GM12878 (cell line): ENCODE measurements around the gene FARSB. TPM values are rescaled to one million over a fixed set of nuclear protein-coding genes. Genes with fewer than 3 reads are reported as not detected.
A peak's percentile ranks its signal among the peaks of the same experiment; 100 is the strongest.

Source experiments
- ATAC-seq: fragments of 200-7000 bp; cut with Tn5 transposase; 3 replicates; pipeline ENCODE4 v1.9.1; 2020; ENCODE audit warnings: mild to moderate bottlenecking, moderate library complexity
- BruUV-seq: library from RNA; stranded (reverse); fragments of 400-500 nt; replicated peaks from 2 replicates; lab custom pipeline; 2021; lab: Mats Ljungman, UMichigan
- CTCF ChIA-PET: fragments of 300-600 bp; sonication (Branson Sonifier 250); formaldehyde crosslinking; extraction: SDS; loops from one replicate; lab custom pipeline; 2021; ENCODE audit warnings: inconsistent platforms; lab: Yijun Ruan, JAX
- POLR2A ChIA-PET: fragments of 350-600 bp; formaldehyde crosslinking; extraction: SDS; loops from one replicate; lab custom pipeline; 2021; ENCODE audit warnings: inconsistent platforms; lab: Charles Lee
- RAD21 ChIA-PET: fragments of 300-600 bp; sonication (Branson Sonifier 250); formaldehyde crosslinking; loops from one replicate; lab custom pipeline; 2023; ENCODE audit warnings: antibody characterized with exemption; ENCODE audit not compliant: unreplicated experiment; lab: Charles Lee
- SMC1A ChIA-PET: fragments of 300-600 bp; sonication (Branson Sonifier 250); formaldehyde crosslinking; loops from one replicate; lab custom pipeline; 2023; ENCODE audit not compliant: unreplicated experiment, uncharacterized antibody; lab: Charles Lee
- DNase-seq: peaks from one replicate; pipeline ENCODE4 v3.0.0-alpha.2; 2011; ENCODE audit warnings: low read depth, low spot score
- FAIRE-seq: peaks from 3 replicates; lab custom pipeline; 2011; peaks lifted over from hg19 to GRCh38; lab: Jason Lieb, UNC
- H2AFZ ChIP-seq: 2 replicates; pipeline ENCODE4 v1.6.0; 2011; ENCODE audit warnings: low read depth, low read length, control low read depth; ENCODE audit not compliant: control insufficient read depth
- H3K27ac ChIP-seq: 2 replicates; pipeline ENCODE4 v1.5.1; 2011; ENCODE audit warnings: control low read depth; ENCODE audit not compliant: control insufficient read depth, insufficient read depth
- H3K27me3 ChIP-seq, 2 experiments: replicated peaks in 1 of 2; 2 replicates each; pipeline versions ENCODE4 v1.6.0 to v1.6.1; 2011; ENCODE audit warnings: low read length in 1 of 2; ENCODE audit not compliant: control insufficient read depth in 2 of 2, insufficient read depth in 2 of 2
- H3K36me3 ChIP-seq, 2 experiments: 2 replicates each; pipeline ENCODE4 v1.5.1; 2011; ENCODE audit warnings: low read length in 1 of 2; ENCODE audit not compliant: control insufficient read depth in 2 of 2, insufficient read depth in 2 of 2
- H3K4me1 ChIP-seq: 2 replicates; pipeline ENCODE4 v1.6.1; 2011; ENCODE audit warnings: mild to moderate bottlenecking, low read length, moderate library complexity, mixed read lengths; ENCODE audit not compliant: control insufficient read depth, insufficient read depth
- H3K4me2 ChIP-seq: 2 replicates; pipeline ENCODE4 v1.6.0; 2011; ENCODE audit warnings: control low read depth; ENCODE audit not compliant: control insufficient read depth, insufficient read depth
- H3K4me3 ChIP-seq: fragments of 200-600 bp; sonication (generic); 2 replicates; pipeline ENCODE4 v1.5.1; 2016
- H3K79me2 ChIP-seq: 2 replicates; pipeline ENCODE4 v1.6.0; 2011; ENCODE audit warnings: low read length; ENCODE audit not compliant: control insufficient read depth, insufficient read depth
- H3K9ac ChIP-seq: 2 replicates; pipeline ENCODE4 v1.8.0; 2011; ENCODE audit warnings: low read length, control low read depth, mixed read lengths; ENCODE audit not compliant: control insufficient read depth, insufficient read depth
- H3K9me3 ChIP-seq: replicated peaks from 3 replicates; pipeline ENCODE4 v1.5.1; 2011; ENCODE audit warnings: mild to moderate bottlenecking, low read length; ENCODE audit not compliant: control insufficient read depth, insufficient read depth
- H4K20me1 ChIP-seq: 2 replicates; pipeline ENCODE4 v1.6.0; 2011; ENCODE audit not compliant: control insufficient read depth, insufficient read depth
- BCL11A ChIP-seq: IDR thresholded peaks from 2 replicates; pipeline ENCODE4 v1.6.1; 2011; ENCODE audit warnings: low read depth, low read length
- ETV6 ChIP-seq, 2 experiments: fragments of 450-650 bp in 1 of 2; IDR thresholded peaks in 1 of 2; conservative IDR thresholded peaks in 1 of 2; 2 replicates each; pipeline ENCODE4 v1.6.1; 2014; ENCODE audit warnings: antibody characterized with exemption in 1 of 2, borderline replicate concordance in 1 of 2, low read depth in 1 of 2, mild to moderate bottlenecking in 1 of 2, moderate library complexity in 1 of 2
- FOXM1 ChIP-seq: IDR thresholded peaks from 2 replicates; pipeline ENCODE4 v1.6.1; 2012; ENCODE audit warnings: low read depth, mild to moderate bottlenecking, inconsistent platforms, low read length, moderate library complexity
- IKZF1 ChIP-seq: fragments of 450-650 bp; conservative IDR thresholded peaks from 2 replicates; pipeline ENCODE4 v1.6.1; 2017; ENCODE audit warnings: antibody characterized with exemption, mild to moderate bottlenecking
- JUND ChIP-seq: IDR thresholded peaks from 2 replicates; pipeline ENCODE4 v1.6.1; 2012; ENCODE audit warnings: low read depth, mild to moderate bottlenecking, low read length, improper control_type of control experiment, moderate library complexity
- NFIC ChIP-seq: IDR thresholded peaks from 2 replicates; pipeline ENCODE4 v1.6.1; 2012; ENCODE audit warnings: low read depth, mild to moderate bottlenecking, inconsistent platforms, low read length, moderate library complexity
- RELA ChIP-seq: fragments of 450-650 bp; IDR thresholded peaks from 2 replicates; pipeline ENCODE4 v1.8.0; 2014; ENCODE audit warnings: borderline replicate concordance; ENCODE audit not compliant: partially characterized antibody
- RFX5 ChIP-seq: IDR thresholded peaks from 2 replicates; pipeline ENCODE4 v1.6.1; 2011; ENCODE audit warnings: low read depth, low read length, improper control_type of control experiment
- SMAD5 ChIP-seq: IDR thresholded peaks from 2 replicates; pipeline ENCODE4 v1.6.1; 2016; ENCODE audit warnings: antibody characterized with exemption, low read depth
- SMC3 ChIP-seq: IDR thresholded peaks from 2 replicates; pipeline ENCODE4 v1.6.1; 2011; ENCODE audit warnings: low read length, improper control_type of control experiment, borderline replicate concordance
- STAT1 ChIP-seq: fragments of 450-650 bp; conservative IDR thresholded peaks from 2 replicates; pipeline ENCODE4 v1.6.1; 2014; ENCODE audit warnings: antibody characterized with exemption, mild to moderate bottlenecking
- STAT3 ChIP-seq: IDR thresholded peaks from 2 replicates; pipeline ENCODE4 v1.6.1; 2011; ENCODE audit warnings: low read depth, low read length, improper control_type of control experiment
- TCF12 ChIP-seq: IDR thresholded peaks from 2 replicates; pipeline ENCODE4 v1.6.1; 2011; ENCODE audit warnings: low read depth, mild to moderate bottlenecking, low read length
- ZSCAN29 ChIP-seq: fragments of 450-650 bp; IDR thresholded peaks from 2 replicates; pipeline ENCODE4 v1.6.1; 2017; ENCODE audit warnings: mild to moderate bottlenecking, moderate library complexity
- ZZZ3 ChIP-seq: IDR thresholded peaks from 2 replicates; pipeline ENCODE4 v1.6.1; 2011; ENCODE audit warnings: low read depth; ENCODE audit not compliant: control insufficient read depth, insufficient read length
- WGBS: methylation state at CpG from one replicate; pipeline ENCODE4 v1.1.6; 2016; ENCODE audit warnings: low lambda C conversion rate; ENCODE audit not compliant: insufficient replicate concordance, insufficient coverage; ENCODE audit errors: missing lambda C conversion rate; 5-methylcytosine and 5-hydroxymethylcytosine counted together
- in situ Hi-C: fragments of 300-500 bp; cut with MboI; formaldehyde crosslinking; loops from 9 replicates; pipeline ENCODE4 v1.14.3; 2018; ENCODE audit warnings: mixed read lengths
- intact Hi-C: fragments of 100-400 bp; cut with micrococcal nuclease; formaldehyde crosslinking; loops from one replicate; pipeline ENCODE4 v1.14.2; 2022; ENCODE audit not compliant: unreplicated experiment
- polyA plus RNA-seq, 11 experiments: library from polyadenylated mRNA; depleted of rRNA in 4 of 11; unstranded in 6 of 11; stranded (reverse) in 5 of 11; fragments of >200 nt; fragmentation: Nextera tagmentation in 4 of 11; fragmentation: Illumina TruSeq in 1 of 11; extraction: Ambion mirVana in 4 of 11; extraction: Trizol in 1 of 11; gene quantifications; 1 replicate in 1 of 11; 2 replicates in 10 of 11; pipeline versions ENCODE4 v1.2.1 to v1.2.3, GENCODE V29; 2011 to 2016; ENCODE audit warnings: inconsistent platforms in 2 of 11, missing spikeins in 2 of 11, low read depth in 1 of 11
- total RNA-seq, 4 experiments: library from RNA; depleted of rRNA in 3 of 4; stranded (reverse); fragments of >200 nt in 3 of 4; fragmentation: Illumina TruSeq in 1 of 4; extraction: Trizol in 1 of 4; gene quantifications; 2 replicates each; pipeline versions ENCODE4 v1.2.1 to v1.2.3, GENCODE V29; 2013 to 2021
- TF ChIP-seq, protein P1 (sequence below): fragments of 450-650 bp; IDR thresholded peaks from 2 replicates; pipeline ENCODE4 v1.6.1; 2017; ENCODE audit warnings: antibody characterized with exemption, mild to moderate bottlenecking, moderate library complexity
- TF ChIP-seq, protein P2 (sequence below): IDR thresholded peaks from 2 replicates; pipeline ENCODE4 v1.6.1; 2012; ENCODE audit warnings: low read depth, low read length, improper control_type of control experiment
- TF ChIP-seq, protein P3 (sequence below): fragments of 150-350 bp; IDR thresholded peaks from 2 replicates; pipeline ENCODE4 v1.6.1; 2016; ENCODE audit warnings: low read depth, low read length

The FARSB gene
- total and polyA plus RNA-seq, 10 of the 15 experiments (the other 5 are each of a cell fraction or from before 2014, with no cell fraction given): 32.4 to 127 (median 73.8) TPM

DNA sequence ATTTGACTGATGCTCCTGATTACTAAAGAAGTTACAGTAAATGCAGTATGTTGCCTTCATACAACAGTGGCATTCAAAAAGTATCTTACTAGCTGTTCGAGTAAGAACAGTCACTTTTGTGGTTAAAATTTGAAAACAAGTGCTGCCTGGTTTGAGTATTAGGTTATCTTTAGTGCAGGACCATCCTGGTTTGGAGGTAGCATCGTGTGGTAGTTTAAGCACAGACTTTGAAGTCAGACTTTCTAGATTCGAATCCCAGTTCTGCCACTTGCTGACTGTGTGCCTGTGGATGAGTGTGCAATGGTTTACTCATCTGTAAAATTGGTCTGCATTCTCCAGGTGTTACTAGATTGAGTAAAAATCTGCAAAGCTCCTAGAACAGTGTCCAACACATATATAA lies 134.8 kb downstream of the FARSB start:
- in situ Hi-C loops (no loop called here), intact Hi-C loops (no loop called here)
- ChIA-PET RAD21 (no interaction called here), SMC1A (no interaction called here), CTCF (no interaction called here), POLR2A (no interaction called here)
- no peaks in the 10 kb centered on the region for H4K20me1 ChIP-seq
- no peak overlapping the region for H2AFZ ChIP-seq
- DNase-seq (peak; percentile 28), ATAC-seq (peak; percentile 70), FAIRE-seq (peak; percentile 79)
- no peaks in the 10 kb centered on the region for H3K27me3 ChIP-seq
- no peak overlapping the region for H3K9ac ChIP-seq
- no peaks in the 10 kb centered on the region for H3K79me2 ChIP-seq
- 1% methylated on average over 3 of the region's 3 CpGs for WGBS
- H3K36me3 ChIP-seq: peaks cover 5 to 21% of the 10 kb centered on the region in 2 experiments
- peak overlapping the region; percentile 12; the same call in 1 of the 2 replicates for H3K27ac ChIP-seq
- peaks cover 8% of the 10 kb centered on the region for H3K4me1 ChIP-seq
- no TSS peak for BruUV-seq
- no peak overlapping the region for H3K4me2 ChIP-seq
- peaks cover under 1% of the 10 kb centered on the region; the same call in 1 of the 3 replicates for H3K9me3 ChIP-seq
- no peak overlapping the region for H3K4me3 ChIP-seq
- TF ChIP-seq SMC3 (no peak), RFX5 (no peak), ETV6 (conservative IDR thresholded peaks at IDR 0.05 in 1 of 2, IDR thresholded peaks at IDR 0.05 in 1 of 2; ENCODE audit: borderline replicate concordance in 1 of 2, low read depth in 1 of 2) (0 out of 4 replicates have a peak, but pooled peaks of 1 of the 2 experiments have one; percentile 20), STAT3 (no peak), IKZF1 (no peak), RELA (no peak), STAT1 (no peak), NFIC (peak; percentile 69; the same call in 1 of the 2 replicates), ZSCAN29 (no peak), JUND (no peak), FOXM1 (0 out of 2 replicates have a peak, but pooled peaks have one; percentile 28), ZZZ3 (no peak), SMAD5 (no peak), BCL11A (0 out of 2 replicates have a peak, but pooled peaks have one; percentile 12), TCF12 (no peak)
- TF ChIP-seq, protein P1, sequence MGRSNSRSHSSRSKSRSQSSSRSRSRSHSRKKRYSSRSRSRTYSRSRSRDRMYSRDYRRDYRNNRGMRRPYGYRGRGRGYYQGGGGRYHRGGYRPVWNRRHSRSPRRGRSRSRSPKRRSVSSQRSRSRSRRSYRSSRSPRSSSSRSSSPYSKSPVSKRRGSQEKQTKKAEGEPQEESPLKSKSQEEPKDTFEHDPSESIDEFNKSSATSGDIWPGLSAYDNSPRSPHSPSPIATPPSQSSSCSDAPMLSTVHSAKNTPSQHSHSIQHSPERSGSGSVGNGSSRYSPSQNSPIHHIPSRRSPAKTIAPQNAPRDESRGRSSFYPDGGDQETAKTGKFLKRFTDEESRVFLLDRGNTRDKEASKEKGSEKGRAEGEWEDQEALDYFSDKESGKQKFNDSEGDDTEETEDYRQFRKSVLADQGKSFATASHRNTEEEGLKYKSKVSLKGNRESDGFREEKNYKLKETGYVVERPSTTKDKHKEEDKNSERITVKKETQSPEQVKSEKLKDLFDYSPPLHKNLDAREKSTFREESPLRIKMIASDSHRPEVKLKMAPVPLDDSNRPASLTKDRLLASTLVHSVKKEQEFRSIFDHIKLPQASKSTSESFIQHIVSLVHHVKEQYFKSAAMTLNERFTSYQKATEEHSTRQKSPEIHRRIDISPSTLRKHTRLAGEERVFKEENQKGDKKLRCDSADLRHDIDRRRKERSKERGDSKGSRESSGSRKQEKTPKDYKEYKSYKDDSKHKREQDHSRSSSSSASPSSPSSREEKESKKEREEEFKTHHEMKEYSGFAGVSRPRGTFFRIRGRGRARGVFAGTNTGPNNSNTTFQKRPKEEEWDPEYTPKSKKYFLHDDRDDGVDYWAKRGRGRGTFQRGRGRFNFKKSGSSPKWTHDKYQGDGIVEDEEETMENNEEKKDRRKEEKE: no peak
- TF ChIP-seq, protein P2, sequence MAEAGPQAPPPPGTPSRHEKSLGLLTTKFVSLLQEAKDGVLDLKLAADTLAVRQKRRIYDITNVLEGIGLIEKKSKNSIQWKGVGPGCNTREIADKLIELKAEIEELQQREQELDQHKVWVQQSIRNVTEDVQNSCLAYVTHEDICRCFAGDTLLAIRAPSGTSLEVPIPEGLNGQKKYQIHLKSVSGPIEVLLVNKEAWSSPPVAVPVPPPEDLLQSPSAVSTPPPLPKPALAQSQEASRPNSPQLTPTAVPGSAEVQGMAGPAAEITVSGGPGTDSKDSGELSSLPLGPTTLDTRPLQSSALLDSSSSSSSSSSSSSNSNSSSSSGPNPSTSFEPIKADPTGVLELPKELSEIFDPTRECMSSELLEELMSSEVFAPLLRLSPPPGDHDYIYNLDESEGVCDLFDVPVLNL: no peak
- TF ChIP-seq, protein P3, sequence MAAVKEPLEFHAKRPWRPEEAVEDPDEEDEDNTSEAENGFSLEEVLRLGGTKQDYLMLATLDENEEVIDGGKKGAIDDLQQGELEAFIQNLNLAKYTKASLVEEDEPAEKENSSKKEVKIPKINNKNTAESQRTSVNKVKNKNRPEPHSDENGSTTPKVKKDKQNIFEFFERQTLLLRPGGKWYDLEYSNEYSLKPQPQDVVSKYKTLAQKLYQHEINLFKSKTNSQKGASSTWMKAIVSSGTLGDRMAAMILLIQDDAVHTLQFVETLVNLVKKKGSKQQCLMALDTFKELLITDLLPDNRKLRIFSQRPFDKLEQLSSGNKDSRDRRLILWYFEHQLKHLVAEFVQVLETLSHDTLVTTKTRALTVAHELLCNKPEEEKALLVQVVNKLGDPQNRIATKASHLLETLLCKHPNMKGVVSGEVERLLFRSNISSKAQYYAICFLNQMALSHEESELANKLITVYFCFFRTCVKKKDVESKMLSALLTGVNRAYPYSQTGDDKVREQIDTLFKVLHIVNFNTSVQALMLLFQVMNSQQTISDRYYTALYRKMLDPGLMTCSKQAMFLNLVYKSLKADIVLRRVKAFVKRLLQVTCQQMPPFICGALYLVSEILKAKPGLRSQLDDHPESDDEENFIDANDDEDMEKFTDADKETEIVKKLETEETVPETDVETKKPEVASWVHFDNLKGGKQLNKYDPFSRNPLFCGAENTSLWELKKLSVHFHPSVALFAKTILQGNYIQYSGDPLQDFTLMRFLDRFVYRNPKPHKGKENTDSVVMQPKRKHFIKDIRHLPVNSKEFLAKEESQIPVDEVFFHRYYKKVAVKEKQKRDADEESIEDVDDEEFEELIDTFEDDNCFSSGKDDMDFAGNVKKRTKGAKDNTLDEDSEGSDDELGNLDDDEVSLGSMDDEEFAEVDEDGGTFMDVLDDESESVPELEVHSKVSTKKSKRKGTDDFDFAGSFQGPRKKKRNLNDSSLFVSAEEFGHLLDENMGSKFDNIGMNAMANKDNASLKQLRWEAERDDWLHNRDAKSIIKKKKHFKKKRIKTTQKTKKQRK: no peak
